Pons (tissue), 1 donor: Measurements from ENCODE around the gene FRAS1.
"Not testable (repeated sequence)": the region's sequence is repeated elsewhere in the genome, so short reads cannot be mapped to it uniquely, and the experiment has no call there.

Experiments used
- DNase-seq: peaks from one replicate; pipeline ENCODE4 v3.0.0-alpha.2; 2016; ENCODE audit warnings: low spot score

Gene FRAS1

GRCh38 chr4:78167510-78167909 lies 110.4 kb downstream of the FRAS1 start:
- no peak for DNase-seq

GRCh38 chr4:78168029-78168428 lies 110.9 kb downstream of the FRAS1 start:
- no peak for DNase-seq

DNA sequence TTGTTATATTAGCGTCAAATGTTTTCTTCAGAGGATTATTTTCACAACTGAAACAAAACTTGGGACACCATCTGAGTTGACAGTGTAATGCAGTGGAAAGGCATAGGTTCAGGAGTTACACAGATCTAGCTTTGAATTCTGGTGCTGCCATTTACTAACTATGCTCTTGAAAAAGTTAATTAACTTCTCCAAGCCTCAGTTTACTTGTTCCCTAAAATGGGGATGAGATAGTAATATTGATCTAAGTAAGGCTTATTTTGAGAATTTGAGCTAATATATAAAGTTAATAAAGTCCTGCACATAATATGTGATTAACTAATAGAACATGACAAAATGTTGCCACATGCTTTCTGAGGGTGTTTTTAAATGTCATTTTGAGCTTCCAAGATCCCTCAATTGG lies 112.6 kb downstream of the FRAS1 start:
- DNase-seq: no peak

DNA sequence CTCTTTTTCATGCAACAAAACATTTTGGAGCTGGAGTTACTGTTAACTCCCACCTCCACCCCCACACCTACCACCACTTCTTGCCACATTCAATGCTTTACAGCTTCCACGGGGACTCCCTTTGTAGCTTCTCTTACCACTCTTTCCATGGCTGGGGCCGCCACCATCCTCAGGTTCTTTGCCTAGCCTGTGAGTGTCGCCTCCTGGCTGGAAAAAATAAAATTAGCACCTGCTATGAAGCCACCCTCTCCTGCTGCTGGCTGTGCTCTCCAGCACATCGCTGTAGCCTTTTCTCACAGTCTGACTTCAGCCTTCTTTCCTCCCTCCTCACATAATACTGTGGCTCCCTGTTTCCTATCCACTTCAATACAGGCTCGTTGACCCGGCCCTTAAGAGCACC lies 114.4 kb downstream of the FRAS1 start:
- no peak for DNase-seq

DNA sequence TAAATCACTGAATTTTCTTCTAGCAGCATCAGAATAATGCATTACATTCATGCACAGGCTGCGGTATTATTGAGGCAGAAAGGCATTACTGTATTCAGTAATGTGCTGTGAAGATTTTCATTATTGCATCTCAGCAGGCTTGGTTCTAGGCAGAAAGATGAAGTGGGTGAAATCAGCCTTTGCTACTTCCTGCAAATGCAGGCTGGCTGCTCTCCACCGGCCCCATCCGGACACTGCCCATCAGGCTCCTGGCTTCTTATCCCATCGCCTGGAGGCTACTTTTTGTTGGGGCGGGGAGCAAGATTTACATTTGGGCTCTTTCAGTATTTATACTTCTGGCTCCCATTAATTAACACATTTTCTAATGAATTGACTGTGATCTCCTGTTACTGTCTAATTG lies 117.8 kb downstream of the FRAS1 start:
- no peak for DNase-seq

- no peak for DNase-seq
Observed at GRCh38 chr4:78179196-78179595, 122.1 kb downstream of the FRAS1 start.

GRCh38 chr4:78181681-78182234 lies 124.6 kb downstream of the FRAS1 start:
- DNase-seq: not testable (repeated sequence)

DNA sequence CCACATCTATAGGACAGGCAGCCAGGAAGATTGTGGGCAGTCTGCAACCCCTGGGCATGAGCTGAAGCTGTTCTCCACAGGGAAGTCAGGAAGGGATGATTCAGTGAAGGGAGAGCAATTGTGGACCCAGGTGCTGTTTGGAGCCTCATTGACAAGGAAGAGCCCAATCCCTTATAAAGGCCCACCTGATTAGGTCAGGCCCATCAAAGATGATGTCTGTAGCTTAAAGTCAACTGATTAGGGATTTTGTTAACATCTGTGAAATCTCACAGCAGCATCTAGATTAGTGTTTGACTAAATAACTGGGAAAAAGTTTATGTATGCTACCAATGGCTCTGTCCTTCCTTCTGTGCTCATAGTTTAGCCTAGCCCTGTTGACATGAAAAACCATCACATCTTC lies 127.5 kb downstream of the FRAS1 start:
- no peak for DNase-seq

GRCh38 chr4:78185117-78185516 lies 128.0 kb downstream of the FRAS1 start:
- no peak for DNase-seq

DNA sequence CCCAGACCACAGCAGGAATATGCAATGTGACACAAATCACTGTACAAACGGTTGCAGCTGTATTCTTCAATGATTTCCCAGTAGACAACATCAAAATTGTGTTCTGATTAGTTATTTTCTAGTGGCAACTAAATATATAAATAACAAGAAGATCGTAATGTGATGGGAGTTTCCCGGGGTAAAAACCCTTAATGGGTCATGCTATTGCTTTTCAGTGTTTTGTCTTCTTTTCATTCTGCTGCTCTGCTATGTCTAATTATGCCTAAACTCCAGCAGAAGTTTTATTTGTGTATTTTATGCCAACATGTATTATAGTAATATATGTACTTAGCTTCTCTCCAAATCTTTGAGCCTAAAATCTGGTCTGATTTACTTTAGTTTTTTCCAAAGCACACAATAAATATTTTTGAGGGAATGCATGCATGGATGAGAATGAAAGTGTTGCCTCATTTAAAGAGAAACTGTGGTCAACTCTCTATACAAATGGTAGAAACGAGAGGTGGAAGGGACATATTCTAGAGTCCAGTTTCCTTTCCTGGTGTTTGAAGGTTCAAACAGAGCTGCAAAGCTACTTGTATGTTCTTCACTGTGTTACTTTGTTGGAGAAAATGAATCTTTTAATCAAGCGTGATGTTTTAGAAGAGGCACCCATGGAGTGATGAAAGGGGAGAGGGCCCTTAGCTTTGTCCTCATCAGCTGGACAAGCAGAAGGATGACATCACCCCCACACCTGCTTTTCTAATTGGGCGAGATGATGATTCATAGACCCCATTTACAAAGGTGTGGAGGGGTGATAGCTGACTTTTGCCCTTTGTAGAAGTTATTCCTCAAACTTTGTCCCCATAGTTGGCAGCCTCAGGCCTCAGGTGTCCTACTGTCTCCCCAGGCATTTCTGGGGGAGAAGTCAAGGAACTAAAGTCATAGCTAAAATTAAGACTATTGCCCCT lies 129.7 kb downstream of the FRAS1 start:
- no peak for DNase-seq

DNA sequence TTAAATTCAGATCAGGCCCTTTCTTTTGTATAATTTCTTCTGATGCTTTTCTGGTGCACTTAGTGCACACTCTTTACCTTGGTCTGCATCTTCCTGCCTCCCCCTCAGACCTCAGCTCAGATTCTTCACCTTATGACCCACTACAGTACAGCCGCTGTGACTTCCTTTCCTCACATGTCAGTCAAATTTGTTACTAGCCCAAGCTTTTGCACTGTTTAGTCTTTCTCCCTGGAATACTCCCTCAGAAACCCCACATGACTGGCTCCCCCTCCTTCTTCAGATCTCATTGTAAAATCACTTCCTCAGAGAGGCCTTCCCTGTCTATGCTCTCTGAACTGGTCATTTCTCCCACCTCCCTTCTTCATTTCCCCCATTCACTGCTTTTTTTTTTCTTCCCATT lies 132.9 kb downstream of the FRAS1 start:
- DNase-seq: no peak

DNA sequence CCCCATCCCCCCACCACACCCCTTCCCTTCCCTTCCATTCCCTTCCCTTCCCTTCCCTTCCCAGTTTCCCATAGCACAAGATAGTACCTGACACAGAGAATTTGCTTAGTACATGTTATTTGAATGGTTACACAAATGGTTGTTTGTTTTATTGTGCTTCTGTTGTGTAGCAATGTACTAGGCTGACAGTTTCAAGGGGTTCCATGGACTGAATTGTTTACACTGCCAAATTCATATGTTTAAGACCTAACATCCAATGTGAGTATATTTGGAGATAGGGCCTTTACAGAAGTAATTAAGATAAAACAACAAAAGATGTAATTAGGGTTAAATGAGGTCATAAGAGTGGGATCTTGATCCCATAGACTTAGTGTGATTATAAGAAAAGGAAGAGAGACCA lies 133.5 kb downstream of the FRAS1 start:
- DNase-seq: no peak

DNA sequence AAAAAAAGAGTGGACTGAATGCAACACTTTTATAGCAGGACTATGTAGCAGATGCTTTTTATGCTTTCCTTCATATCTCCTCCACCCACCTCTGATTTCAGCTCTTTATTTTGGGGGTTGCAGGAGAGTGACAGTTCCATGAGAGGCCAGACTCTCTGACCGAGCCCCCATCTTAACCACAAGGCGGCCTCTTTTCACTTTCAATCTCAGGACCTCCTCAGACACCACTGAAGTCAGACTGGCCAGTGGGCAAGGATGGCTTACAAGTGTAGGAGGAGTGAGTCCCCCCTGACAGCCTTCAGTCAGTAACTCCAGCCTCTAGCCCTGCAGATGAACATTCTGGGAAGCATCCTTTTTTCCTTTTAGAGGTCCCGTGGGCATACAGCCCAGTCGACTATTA lies 140.8 kb downstream of the FRAS1 start:
- DNase-seq: no peak

GRCh38 chr4:78199984-78200383 lies 142.9 kb downstream of the FRAS1 start:
- DNase-seq: no peak

GRCh38 chr4:78200949-78201348 lies 143.8 kb downstream of the FRAS1 start:
- DNase-seq: no peak

DNA sequence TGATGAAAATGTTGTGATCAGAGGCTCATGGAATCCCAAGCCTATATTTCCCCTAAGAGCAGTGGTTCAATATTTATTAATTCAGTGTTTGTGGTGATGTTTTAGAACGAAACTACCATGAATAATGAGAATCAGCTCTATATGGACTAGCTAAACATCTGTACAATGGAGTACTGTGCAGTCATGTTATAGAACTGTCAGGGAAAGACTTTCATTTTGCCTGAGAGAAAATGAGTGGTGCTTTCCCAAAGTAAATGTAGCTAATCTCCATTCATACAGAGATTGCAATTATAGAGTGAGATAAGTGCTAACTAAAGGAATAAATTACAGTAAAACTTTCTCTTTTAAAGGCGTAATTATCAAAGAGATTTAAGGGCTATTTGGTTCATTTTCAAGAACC lies 147.1 kb downstream of the FRAS1 start:
- DNase-seq: no peak

DNA sequence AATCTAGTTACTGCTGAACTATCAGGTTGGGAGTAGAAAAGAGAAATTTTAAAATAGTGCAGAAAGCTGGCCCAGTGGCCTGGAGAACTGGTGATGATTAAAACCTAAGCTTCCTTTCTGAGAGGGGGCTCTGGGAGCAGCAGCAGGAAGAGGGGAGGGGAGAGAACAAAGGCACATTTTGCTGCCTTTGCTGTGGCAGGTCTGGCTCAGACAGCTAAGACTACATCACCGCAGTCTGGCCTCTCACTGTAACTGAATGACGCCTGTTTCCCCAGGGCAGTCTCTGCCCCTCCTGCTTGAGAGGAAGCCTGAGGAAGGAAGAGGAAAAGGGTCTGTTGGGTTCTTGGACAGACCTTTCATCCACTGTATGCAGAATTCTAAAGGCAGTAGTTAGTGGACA lies 148.5 kb downstream of the FRAS1 start:
- no peak for DNase-seq

DNA sequence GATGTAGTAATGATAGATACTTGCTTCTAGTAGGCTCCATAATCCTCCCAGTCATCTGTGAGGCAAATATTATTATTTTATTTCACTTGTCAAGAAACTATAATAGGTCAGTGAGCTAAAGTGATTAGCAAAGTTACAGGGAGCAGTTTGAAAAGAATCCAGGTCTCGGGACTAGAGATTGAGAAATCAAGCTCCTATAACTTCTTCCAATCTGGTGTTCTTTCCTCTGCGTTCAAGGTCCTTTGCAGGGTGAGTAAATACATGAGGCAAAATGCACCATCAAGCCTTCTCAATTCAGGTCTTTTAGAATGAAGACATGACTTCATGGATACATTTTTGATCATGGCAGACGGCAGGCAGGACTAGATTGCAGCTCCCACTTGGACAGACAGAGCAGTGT lies 150.4 kb downstream of the FRAS1 start:
- no peak for DNase-seq

DNA sequence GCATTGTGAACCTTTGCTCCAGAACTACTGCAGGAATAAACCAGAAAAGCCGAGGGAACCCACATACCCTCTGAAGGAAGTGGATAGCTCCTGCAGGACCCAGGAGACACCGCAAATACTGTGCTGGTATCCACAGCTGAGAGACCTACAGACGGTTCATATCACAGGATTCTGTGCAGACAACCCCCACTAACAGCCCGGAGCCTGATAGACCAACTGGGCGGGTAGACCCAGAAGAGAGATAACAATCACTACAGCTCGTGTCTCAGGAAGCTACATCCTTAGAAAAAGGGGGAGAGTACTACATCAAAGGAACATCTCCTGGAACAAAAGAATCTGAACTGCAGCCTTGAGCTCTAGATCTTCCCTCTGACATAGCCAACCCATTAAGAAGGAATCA lies 150.8 kb downstream of the FRAS1 start:
- DNase-seq: no peak

DNA sequence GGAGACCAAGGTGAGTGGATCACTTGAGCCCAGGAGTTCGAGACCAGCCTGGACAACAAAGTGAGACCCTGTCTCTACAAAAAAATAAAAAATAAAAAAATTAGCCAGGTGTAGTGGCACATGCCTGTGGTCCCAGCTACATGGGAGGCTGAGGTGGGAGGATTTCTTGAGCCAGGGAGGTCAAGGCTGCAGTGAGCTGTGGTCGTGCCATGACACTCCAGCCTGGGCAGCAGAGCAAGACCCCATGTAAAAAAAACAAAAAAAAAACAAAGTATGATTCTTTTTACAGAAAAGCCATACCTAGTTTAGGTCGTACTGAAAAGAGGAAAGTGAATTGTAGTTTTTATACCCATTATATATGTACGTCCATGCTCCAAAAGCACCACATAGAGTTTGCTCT lies 151.8 kb downstream of the FRAS1 start:
- DNase-seq: not testable (repeated sequence)

GRCh38 chr4:78210694-78211410 lies 153.7 kb downstream of the FRAS1 start:
- DNase-seq: no peak

GRCh38 chr4:78213218-78213617 lies 156.1 kb downstream of the FRAS1 start:
- DNase-seq: no peak

- DNase-seq: no peak
Observed at GRCh38 chr4:78214078-78214477, 157.0 kb downstream of the FRAS1 start.
